Kidney (tissue), 14 donors: ENCODE measurements around the gene RASGRF2. TPM values are rescaled to one million over a fixed set of nuclear protein-coding genes. Genes with fewer than 3 reads are reported as not detected.

Experiments used
- DNase-seq, 5 donors: peaks; one replicate each; pipeline ENCODE4 v3.0.0-alpha.2; 2013 to 2020
- FAIRE-seq: peaks from 2 replicates; lab custom pipeline; 2012; peaks lifted over from hg19 to GRCh38; lab: Jason Lieb, UNC
- H3K27ac ChIP-seq, 2 donors: one replicate each; pipeline ENCODE4 v1.7.0; 2013; ENCODE audit warnings: low read depth in 2 of 2, low read length in 2 of 2, inconsistent platforms in 1 of 2
- H3K27me3 ChIP-seq: one replicate; pipeline ENCODE4 v1.7.1; 2013; ENCODE audit warnings: low read length, inconsistent platforms; ENCODE audit not compliant: control insufficient read depth, insufficient read depth
- H3K36me3 ChIP-seq, 3 donors: one replicate each; pipeline versions ENCODE4 v1.7.0 to v1.7.1; 2013; ENCODE audit warnings: low read length in 3 of 3, control low read depth in 1 of 3, inconsistent platforms in 1 of 3; ENCODE audit not compliant: insufficient read depth in 3 of 3, control insufficient read depth in 2 of 3
- H3K4me1 ChIP-seq, 3 donors: one replicate each; pipeline versions ENCODE4 v1.7.0 to v1.7.1; 2013; ENCODE audit warnings: low read length in 3 of 3, inconsistent platforms in 1 of 3, low read depth in 1 of 3; ENCODE audit not compliant: control insufficient read depth in 2 of 3, insufficient read depth in 2 of 3
- H3K4me3 ChIP-seq, 3 donors: one replicate each; pipeline versions ENCODE4 v1.7.0 to v1.8.1; 2013; ENCODE audit warnings: low read length in 3 of 3, control low read depth in 1 of 3, inconsistent platforms in 1 of 3
- H3K9ac ChIP-seq, 3 donors: one replicate each; pipeline versions ENCODE4 v1.7.0 to v1.7.1; 2013; ENCODE audit warnings: low read length in 3 of 3, control low read depth in 1 of 3, inconsistent platforms in 1 of 3
- H3K9me3 ChIP-seq, 3 donors: one replicate each; pipeline versions ENCODE4 v1.7.0 to v1.7.1; 2013; ENCODE audit warnings: low read length in 3 of 3, control low read depth in 1 of 3, inconsistent platforms in 1 of 3; ENCODE audit not compliant: control insufficient read depth in 2 of 3, insufficient read depth in 1 of 3
- CTCF ChIP-seq: IDR thresholded peaks from 3 replicates; pipeline ENCODE4 v1.5.1; 2012; ENCODE audit warnings: mild to moderate bottlenecking, moderate library complexity, borderline replicate concordance; ENCODE audit not compliant: insufficient read depth; ENCODE audit errors: extremely low read depth
- intact Hi-C: fragments of 100-400 bp; cut with DNase I; formaldehyde crosslinking; loops from one replicate; pipeline ENCODE4 v1.11.1; 2022
- polyA plus RNA-seq: library from polyadenylated mRNA; stranded (reverse); fragments of 350-450 nt; fragmentation: Illumina TruSeq; extraction: RNeasy Lipid Tissue Mini Kit (QIAGEN cat#74804); gene quantifications from one replicate; pipeline ENCODE4 v1.2.3, GENCODE V29; 2014; ENCODE audit warnings: low read depth, low replicate concordance; ENCODE audit not compliant: insufficient read depth
- total RNA-seq: library from RNA; stranded (reverse); fragmentation: NEBNext Ultra II Directional; extraction: Animal tissue kit (Norgen Biotek cat#: 25700); gene quantifications from one replicate; pipeline ENCODE4 v1.2.1, GENCODE V29; 2021
- donor health status: control.
- donor health status: control.
- donor health status: control.
- donor health status: control.
- donor health status: control.
- donor health status: DM: yes; HTN: yes; CAD: no.
- donor health status: Normal renal cell carcinoma (clear cell type).

Gene RASGRF2
- total and polyA plus RNA-seq, 2 donors from 2014 or later: 4.9 to 14.7 TPM

- Histone ChIP-seq H3K4me3 (no peak overlapping the region), H3K36me3 (no peaks in the 10 kb centered on the region), H3K4me1 (no peaks in the 10 kb centered on the region), H3K27me3 (no peaks in the 10 kb centered on the region), H3K9me3 (no peaks in the 10 kb centered on the region), H3K27ac (no peak overlapping the region), H3K9ac (no peak overlapping the region)
- DNase-seq (peak in 2 of 5 donors; percentile 11 to 29), FAIRE-seq (no peak)
- intact Hi-C loops: no loop called here
- TF ChIP-seq CTCF: no peak
Observed at GRCh38 chr5:81147886-81148571, 187.9 kb downstream of the RASGRF2 start.

- Histone ChIP-seq H3K27me3 (no peaks in the 10 kb centered on the region), H3K27ac (no peak overlapping the region), H3K9ac (no peak overlapping the region), H3K4me1 (no peaks in the 10 kb centered on the region), H3K4me3 (no peak overlapping the region), H3K36me3 (no peaks in the 10 kb centered on the region), H3K9me3 (peaks cover 0 to 9% (median 0%) of the 10 kb centered on the region in 3 donors)
- TF ChIP-seq CTCF: no peak
- FAIRE-seq (no peak), DNase-seq (peak in 1 of 5 donors; percentile 79)
- intact Hi-C loops: no loop called here
Observed at GRCh38 chr5:81151546-81151945, 191.4 kb downstream of the RASGRF2 start.

GRCh38 chr5:81154725-81155124 is 194.6 kb downstream of the RASGRF2 start:
- Histone ChIP-seq H3K4me3 (no peak overlapping the region), H3K27me3 (no peaks in the 10 kb centered on the region), H3K9ac (no peak overlapping the region), H3K9me3 (peaks cover 0 to 9% (median 0%) of the 10 kb centered on the region in 3 donors), H3K4me1 (no peaks in the 10 kb centered on the region), H3K27ac (no peak overlapping the region), H3K36me3 (no peaks in the 10 kb centered on the region)
- DNase-seq (no peak), FAIRE-seq (no peak)
- intact Hi-C loops: no loop called here
- no peak for TF ChIP-seq CTCF
